ENCODE data around the gene PSTPIP2.

- TF ChIP-seq, protein P1, sequence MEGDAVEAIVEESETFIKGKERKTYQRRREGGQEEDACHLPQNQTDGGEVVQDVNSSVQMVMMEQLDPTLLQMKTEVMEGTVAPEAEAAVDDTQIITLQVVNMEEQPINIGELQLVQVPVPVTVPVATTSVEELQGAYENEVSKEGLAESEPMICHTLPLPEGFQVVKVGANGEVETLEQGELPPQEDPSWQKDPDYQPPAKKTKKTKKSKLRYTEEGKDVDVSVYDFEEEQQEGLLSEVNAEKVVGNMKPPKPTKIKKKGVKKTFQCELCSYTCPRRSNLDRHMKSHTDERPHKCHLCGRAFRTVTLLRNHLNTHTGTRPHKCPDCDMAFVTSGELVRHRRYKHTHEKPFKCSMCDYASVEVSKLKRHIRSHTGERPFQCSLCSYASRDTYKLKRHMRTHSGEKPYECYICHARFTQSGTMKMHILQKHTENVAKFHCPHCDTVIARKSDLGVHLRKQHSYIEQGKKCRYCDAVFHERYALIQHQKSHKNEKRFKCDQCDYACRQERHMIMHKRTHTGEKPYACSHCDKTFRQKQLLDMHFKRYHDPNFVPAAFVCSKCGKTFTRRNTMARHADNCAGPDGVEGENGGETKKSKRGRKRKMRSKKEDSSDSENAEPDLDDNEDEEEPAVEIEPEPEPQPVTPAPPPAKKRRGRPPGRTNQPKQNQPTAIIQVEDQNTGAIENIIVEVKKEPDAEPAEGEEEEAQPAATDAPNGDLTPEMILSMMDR (IDR thresholded peaks at IDR 0.05; ENCODE audit: low read depth, low read length), result no peak
- no peak for TF ChIP-seq EZH2phosphoT487 (IDR thresholded peaks at IDR 0.05; ENCODE audit: low read depth)
These were observed 64.9 kb downstream of the PSTPIP2 start for GRCh38 chr18:46007165-46007564.
